Measurements from ENCODE around the gene CEP19. TPM values are rescaled to one million over a fixed set of nuclear protein-coding genes. Genes with fewer than 3 reads are reported as not detected.
A peak's percentile ranks its signal among the peaks of the same experiment; 100 is the strongest.

The CEP19 gene
- total RNA-seq, 2 experiments from 2014 or later, result 5.3 to 6.0 TPM

- Mint-ChIP-seq H3K4me1 (peaks cover 5% of the 10 kb centered on the region), H3K9me3 (no peaks in the 10 kb centered on the region), H3K27me3 (no peaks in the 10 kb centered on the region), H3K36me3 (ENCODE audit: low read depth) (no peaks in the 10 kb centered on the region), H3K27ac (no peak overlapping the region), H3K4me3 (no peak overlapping the region)
- no peak for DNase-seq
- ChIA-PET CTCF (no interaction called here), POLR2A (no interaction called here)
Measured at GRCh38 chr3:196699749-196700148, 12.3 kb downstream of the CEP19 start.

- Mint-ChIP-seq H3K27me3 (peaks cover under 1% of the 10 kb centered on the region), H3K36me3 (ENCODE audit: low read depth) (no peaks in the 10 kb centered on the region), H3K27ac (no peak overlapping the region), H3K4me3 (no peak overlapping the region), H3K4me1 (peaks cover 9% of the 10 kb centered on the region), H3K9me3 (no peaks in the 10 kb centered on the region)
- ChIA-PET POLR2A (no interaction called here), CTCF (interaction anchor here (1.1 to 2.7 kb wide), 3 partner anchors 10 to 88 kb away, joined by 3 to 7 read pairs (median 5); no protein-coding TSS in a partner anchor)
- no peak for DNase-seq
Measured at GRCh38 chr3:196697270-196697669, 14.8 kb downstream of the CEP19 start.

GRCh38 chr3:196695849-196696226 is 16.2 kb downstream of the CEP19 start:
- Mint-ChIP-seq H3K27me3 (peaks cover 5% of the 10 kb centered on the region), H3K4me3 (no peak overlapping the region), H3K27ac (peak overlapping the region; percentile 46), H3K9me3 (no peaks in the 10 kb centered on the region), H3K4me1 (peaks cover 9% of the 10 kb centered on the region), H3K36me3 (ENCODE audit: low read depth) (no peaks in the 10 kb centered on the region)
- POLR2A ChIA-PET, result no interaction called here
- CTCF ChIA-PET, result interaction anchor here (0.5 to 1.3 kb wide), 3 partner anchors 11 to 79 kb away, joined by 3 to 5 read pairs (median 4); no protein-coding TSS in a partner anchor
- DNase-seq, result no peak

GRCh38 chr3:196694941-196695848 is 16.9 kb downstream of the CEP19 start:
- Mint-ChIP-seq H3K9me3 (no peaks in the 10 kb centered on the region), H3K27me3 (peaks cover 5% of the 10 kb centered on the region), H3K36me3 (ENCODE audit: low read depth) (no peaks in the 10 kb centered on the region), H3K27ac (peak overlapping the region; percentile 46), H3K4me1 (peaks cover 9% of the 10 kb centered on the region), H3K4me3 (no peak overlapping the region)
- DNase-seq, result no peak
- ChIA-PET POLR2A (no interaction called here), CTCF (interaction anchor here (0.5 to 1.3 kb wide), 2 partner anchors 10 to 57 kb away, joined by 3 to 5 read pairs; no protein-coding TSS in a partner anchor)

GRCh38 chr3:196694202-196694638 is 17.8 kb downstream of the CEP19 start:
- Mint-ChIP-seq H3K4me3 (no peak overlapping the region), H3K36me3 (ENCODE audit: low read depth) (no peaks in the 10 kb centered on the region), H3K4me1 (peaks cover 9% of the 10 kb centered on the region), H3K9me3 (no peaks in the 10 kb centered on the region), H3K27me3 (peaks cover 5% of the 10 kb centered on the region), H3K27ac (no peak overlapping the region)
- DNase-seq, result peak; percentile 19
- ChIA-PET CTCF (interaction anchor here (0.7 to 1.6 kb wide), 4 partner anchors 9 to 176 kb away, joined by 3 read pairs; no protein-coding TSS in a partner anchor), POLR2A (no interaction called here)

GRCh38 chr3:196691386-196691785 is 20.7 kb downstream of the CEP19 start:
- ChIA-PET CTCF (interaction anchor here (0.8 to 2.6 kb wide), 3 partner anchors 46 to 82 kb away, joined by 3 to 9 read pairs (median 4); no protein-coding TSS in a partner anchor), POLR2A (no interaction called here)
- Mint-ChIP-seq H3K27ac (no peak overlapping the region), H3K9me3 (no peaks in the 10 kb centered on the region), H3K27me3 (peaks cover 5% of the 10 kb centered on the region), H3K36me3 (ENCODE audit: low read depth) (no peaks in the 10 kb centered on the region), H3K4me1 (peaks cover 16% of the 10 kb centered on the region), H3K4me3 (no peak overlapping the region)
- DNase-seq, result no peak

GRCh38 chr3:196689941-196690660 is 21.9 kb downstream of the CEP19 start:
- Mint-ChIP-seq H3K27ac (no peak overlapping the region), H3K27me3 (peaks cover 5% of the 10 kb centered on the region), H3K4me1 (peaks cover 16% of the 10 kb centered on the region), H3K9me3 (no peaks in the 10 kb centered on the region), H3K4me3 (no peak overlapping the region), H3K36me3 (ENCODE audit: low read depth) (no peaks in the 10 kb centered on the region)
- ChIA-PET POLR2A (no interaction called here), CTCF (interaction anchor here (0.5 to 2.6 kb wide), 5 partner anchors 10 to 705 kb away, joined by 3 to 9 read pairs (median 3); no protein-coding TSS in a partner anchor)
- DNase-seq, result no peak

- H3K4me1 Mint-ChIP-seq, result peaks cover 21% of the 10 kb centered on the region
- POLR2A ChIA-PET, result no interaction called here
- peaks cover 5% of the 10 kb centered on the region for H3K27me3 Mint-ChIP-seq
- H3K9me3 Mint-ChIP-seq, result no peaks in the 10 kb centered on the region
- CTCF ChIA-PET, result interaction anchor here (1.2 to 4.6 kb wide), 6 partner anchors 9 to 82 kb away, joined by 3 to 40 read pairs (median 4); no protein-coding TSS in a partner anchor
- no peak for DNase-seq
- no peak overlapping the region for H3K4me3 Mint-ChIP-seq
- H3K36me3 Mint-ChIP-seq (ENCODE audit: low read depth), result peaks cover 1% of the 10 kb centered on the region
- H3K27ac Mint-ChIP-seq, result no peak overlapping the region
Measured at GRCh38 chr3:196688349-196688748, 23.7 kb downstream of the CEP19 start.

GRCh38 chr3:196686436-196686835 is 25.6 kb downstream of the CEP19 start:
- DNase-seq, result no peak
- Mint-ChIP-seq H3K4me3 (no peak overlapping the region), H3K27ac (no peak overlapping the region), H3K36me3 (ENCODE audit: low read depth) (peaks cover 13% of the 10 kb centered on the region), H3K9me3 (peaks cover 6% of the 10 kb centered on the region), H3K27me3 (no peaks in the 10 kb centered on the region), H3K4me1 (peaks cover 21% of the 10 kb centered on the region)
- ChIA-PET CTCF (interaction anchor here (0.6 to 4.6 kb wide), 5 partner anchors 18 to 158 kb away, joined by 3 to 40 read pairs (median 4); no protein-coding TSS in a partner anchor), POLR2A (no interaction called here)

- POLR2A ChIA-PET, result interaction anchor here (1.0 kb wide), 1 partner anchor 75 kb away, joined by 3 read pairs; no protein-coding TSS in a partner anchor
- H3K27ac Mint-ChIP-seq, result peak overlapping the region; percentile 38
- peaks cover 2% of the 10 kb centered on the region for H3K27me3 Mint-ChIP-seq
- DNase-seq, result peak; percentile 72
- peaks cover 6% of the 10 kb centered on the region for H3K9me3 Mint-ChIP-seq
- H3K4me1 Mint-ChIP-seq, result peaks cover 21% of the 10 kb centered on the region
- CTCF ChIA-PET, result interaction anchor here (0.5 to 4.6 kb wide), 17 partner anchors 8 to 771 kb away, joined by 3 to 40 read pairs (median 4); partner anchors contain the start of gene NRROS
- peak overlapping the region; percentile 10 for H3K4me3 Mint-ChIP-seq
- H3K36me3 Mint-ChIP-seq (ENCODE audit: low read depth), result peaks cover 13% of the 10 kb centered on the region
Measured at GRCh38 chr3:196684548-196685407, 27.3 kb downstream of the CEP19 start.

GRCh38 chr3:196677931-196678330 is 34.1 kb downstream of the CEP19 start:
- peaks cover 22% of the 10 kb centered on the region for H3K4me1 Mint-ChIP-seq
- peaks cover 12% of the 10 kb centered on the region for H3K36me3 Mint-ChIP-seq (ENCODE audit: low read depth)
- no peak overlapping the region for H3K4me3 Mint-ChIP-seq
- ChIA-PET CTCF (interaction anchor here (1.3 to 2.3 kb wide), 5 partner anchors 12 to 149 kb away, joined by 3 to 11 read pairs (median 4); no protein-coding TSS in a partner anchor), POLR2A (no interaction called here)
- DNase-seq, result no peak
- H3K27me3 Mint-ChIP-seq, result peaks cover 2% of the 10 kb centered on the region
- H3K9me3 Mint-ChIP-seq, result peaks cover 4% of the 10 kb centered on the region
- no peak overlapping the region for H3K27ac Mint-ChIP-seq

- CTCF ChIA-PET, result interaction anchor here (1.2 to 2.3 kb wide), 6 partner anchors 8 to 149 kb away, joined by 3 to 11 read pairs (median 4); no protein-coding TSS in a partner anchor
- H3K36me3 Mint-ChIP-seq (ENCODE audit: low read depth), result peaks cover 9% of the 10 kb centered on the region
- H3K27me3 Mint-ChIP-seq, result peaks cover 2% of the 10 kb centered on the region
- no peak overlapping the region for H3K4me3 Mint-ChIP-seq
- POLR2A ChIA-PET, result no interaction called here
- peaks cover 2% of the 10 kb centered on the region for H3K9me3 Mint-ChIP-seq
- H3K4me1 Mint-ChIP-seq, result peaks cover 22% of the 10 kb centered on the region
- H3K27ac Mint-ChIP-seq, result peak overlapping the region; percentile 32
- no peak for DNase-seq
Measured at GRCh38 chr3:196677353-196677752, 34.7 kb downstream of the CEP19 start.
